Liver (tissue), 9 donors: ENCODE results near the gene HOATZ. TPM values are rescaled to one million over a fixed set of nuclear protein-coding genes. Genes with fewer than 3 reads are reported as not detected.

Experiments
- DNase-seq: peaks from one replicate; pipeline ENCODE4 v3.0.0-alpha.2; 2017; ENCODE audit warnings: low spot score
- H3K27ac ChIP-seq, 2 donors: one replicate each; pipeline ENCODE4 v1.7.0; 2013; ENCODE audit warnings: inconsistent platforms in 2 of 2, low read length in 2 of 2, control low read depth in 1 of 2, low read depth in 1 of 2, mild to moderate bottlenecking in 1 of 2
- H3K27me3 ChIP-seq, 4 donors: one replicate each; pipeline versions ENCODE4 v1.6.1 to v1.7.0; 2013; ENCODE audit warnings: low read length in 3 of 4, inconsistent platforms in 1 of 4, mild to moderate bottlenecking in 1 of 4, moderate library complexity in 1 of 4; ENCODE audit not compliant: control insufficient read depth in 4 of 4, insufficient read depth in 4 of 4
- H3K36me3 ChIP-seq, 4 donors: one replicate each; pipeline versions ENCODE4 v1.6.1 to v1.7.0; 2013; ENCODE audit warnings: low read length in 3 of 4, mild to moderate bottlenecking in 3 of 4, low read depth in 1 of 4, moderate library complexity in 1 of 4; ENCODE audit not compliant: control insufficient read depth in 4 of 4, insufficient read depth in 3 of 4
- H3K4me1 ChIP-seq, 4 donors: one replicate each; pipeline versions ENCODE4 v1.6.1 to v1.7.0; 2013; ENCODE audit warnings: low read length in 3 of 4, mild to moderate bottlenecking in 3 of 4, moderate library complexity in 1 of 4; ENCODE audit not compliant: control insufficient read depth in 4 of 4, insufficient read depth in 4 of 4
- H3K4me3 ChIP-seq, 3 donors: one replicate each; pipeline versions ENCODE4 v1.6.1 to v1.7.0; 2013; ENCODE audit warnings: low read length in 3 of 3, control low read depth in 1 of 3, low read depth in 1 of 3, mild to moderate bottlenecking in 1 of 3
- H3K9ac ChIP-seq, 2 donors: one replicate each; pipeline ENCODE4 v1.7.0; 2013; ENCODE audit warnings: low read length in 2 of 2, mild to moderate bottlenecking in 2 of 2, moderate library complexity in 2 of 2, control low read depth in 1 of 2, low read depth in 1 of 2
- H3K9me3 ChIP-seq, 4 donors: one replicate each; pipeline versions ENCODE4 v1.6.1 to v1.7.0; 2013; ENCODE audit warnings: low read length in 3 of 4; ENCODE audit not compliant: control insufficient read depth in 4 of 4
- EGR1 ChIP-seq, 2 donors: IDR thresholded peaks; 2 replicates each; pipeline ENCODE4 v1.6.1; 2016 to 2018; ENCODE audit warnings: antibody characterized with exemption in 2 of 2, low read depth in 2 of 2
- FOXA1 ChIP-seq: IDR thresholded peaks from 2 replicates; pipeline ENCODE4 v1.6.1; 2016; ENCODE audit warnings: antibody characterized with exemption
- FOXA2 ChIP-seq: IDR thresholded peaks from 2 replicates; pipeline ENCODE4 v1.6.1; 2016; ENCODE audit warnings: antibody characterized with exemption
- GABPA ChIP-seq, 2 donors: IDR thresholded peaks in 1 of 2; conservative IDR thresholded peaks in 1 of 2; 2 replicates each; pipeline ENCODE4 v1.6.1; 2016; ENCODE audit warnings: antibody characterized with exemption in 2 of 2, mild to moderate bottlenecking in 1 of 2, moderate library complexity in 1 of 2
- HNF4A ChIP-seq, 2 donors: conservative IDR thresholded peaks; 2 replicates each; pipeline ENCODE4 v1.6.1; 2016; ENCODE audit warnings: antibody characterized with exemption in 2 of 2, mild to moderate bottlenecking in 2 of 2
- HNF4G ChIP-seq: IDR thresholded peaks from 2 replicates; pipeline ENCODE4 v1.6.1; 2016; ENCODE audit warnings: antibody characterized with exemption
- JUND ChIP-seq, 2 donors: IDR thresholded peaks; 2 replicates each; pipeline ENCODE4 v1.6.1; 2016; ENCODE audit warnings: antibody characterized with exemption in 2 of 2
- NR2F2 ChIP-seq: IDR thresholded peaks from 2 replicates; pipeline ENCODE4 v1.6.1; 2016; ENCODE audit warnings: antibody characterized with exemption
- RAD21 ChIP-seq, 2 donors: IDR thresholded peaks; 2 replicates each; pipeline ENCODE4 v1.6.1; 2016; ENCODE audit warnings: antibody characterized with exemption in 2 of 2, mild to moderate bottlenecking in 2 of 2
- RXRA ChIP-seq, 2 donors: IDR thresholded peaks; 2 replicates each; pipeline ENCODE4 v1.6.1; 2017 to 2018; ENCODE audit warnings: antibody characterized with exemption in 2 of 2, mild to moderate bottlenecking in 1 of 2
- SP1 ChIP-seq: IDR thresholded peaks from 2 replicates; pipeline ENCODE4 v1.6.1; 2018; ENCODE audit warnings: antibody characterized with exemption, mild to moderate bottlenecking
- TAF1 ChIP-seq: conservative IDR thresholded peaks from 2 replicates; pipeline ENCODE4 v1.6.1; 2016; ENCODE audit warnings: antibody characterized with exemption, mild to moderate bottlenecking
- YY1 ChIP-seq: IDR thresholded peaks from 2 replicates; pipeline ENCODE4 v1.6.1; 2016; ENCODE audit warnings: antibody characterized with exemption, mild to moderate bottlenecking
- whole genome bisulfite sequencing: extraction: QIAGEN DNeasy Blood & Tissue Kit; methylation state at CpG from one replicate; pipeline ENCODE4 v1.1.7; 2013; 5-methylcytosine and 5-hydroxymethylcytosine counted together
- polyA plus RNA-seq, 2 donors: library from polyadenylated mRNA; stranded (reverse) in 1 of 2; unstranded in 1 of 2; fragments of 200-250 nt in 1 of 2; fragments of >200 nt in 1 of 2; fragmentation: Nextera tagmentation in 1 of 2; extraction: Ambion mirVana in 1 of 2; gene quantifications; one replicate each; pipeline versions ENCODE4 v1.2.1 to v1.2.3, GENCODE V29; 2013 to 2015
- total RNA-seq, 2 donors: library from RNA; depleted of rRNA; stranded (reverse); fragments of >200 nt; gene quantifications; one replicate each; pipeline ENCODE4 v1.2.3, GENCODE V29; 2014
- TF ChIP-seq, protein P1 (sequence below): IDR thresholded peaks from 2 replicates; pipeline ENCODE4 v1.6.1; 2016; ENCODE audit warnings: antibody characterized with exemption
- TF ChIP-seq, protein P2 (sequence below): IDR thresholded peaks from 2 replicates; pipeline ENCODE4 v1.6.1; 2016; ENCODE audit warnings: antibody characterized with exemption
- TF ChIP-seq, protein P3 (sequence below): fragments of 150-350 bp; IDR thresholded peaks from 2 replicates; pipeline ENCODE4 v1.5.1; 2017; ENCODE audit warnings: improper control_type of control experiment, low read depth, low read length; ENCODE audit not compliant: missing input control
- TF ChIP-seq, protein P4 (sequence below): IDR thresholded peaks from 2 replicates; pipeline ENCODE4 v1.6.1; 2016; ENCODE audit warnings: antibody characterized with exemption
- TF ChIP-seq, protein P5 (sequence below): IDR thresholded peaks from 2 replicates; pipeline ENCODE4 v1.6.1; 2016; ENCODE audit warnings: antibody characterized with exemption, mild to moderate bottlenecking
- donor health status: healthy.
- donor health status: healthy.
- donor health status: healthy.
- donor health status: healthy.
- donor health status: healthy.

Gene HOATZ
- total and polyA plus RNA-seq, 4 donors: not detected

DNA sequence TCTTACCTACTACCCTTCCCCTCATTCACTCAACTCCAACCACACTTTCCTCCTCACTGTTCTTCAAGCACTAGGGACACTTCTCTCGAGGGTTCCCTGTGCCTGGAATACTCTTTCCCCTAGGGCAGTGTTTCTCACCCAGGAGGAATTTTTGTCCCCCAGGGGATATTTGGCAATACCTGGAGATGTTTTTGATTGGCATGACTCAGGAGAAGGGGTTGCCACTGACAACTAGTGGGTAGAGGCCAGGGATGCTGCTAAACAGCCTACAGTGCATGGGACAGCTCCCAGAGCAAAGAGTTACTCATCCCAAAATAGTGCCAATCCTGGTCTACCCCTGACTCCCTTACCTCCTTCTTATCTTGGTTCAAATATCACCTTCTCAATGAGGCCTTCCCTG is 42.4 kb upstream of the HOATZ start:
- TF ChIP-seq RAD21 (IDR thresholded peaks at IDR 0.05) (no peak), RXRA (IDR thresholded peaks at IDR 0.05) (no peak), JUND (IDR thresholded peaks at IDR 0.05) (no peak), HNF4G (no peak), EGR1 (IDR thresholded peaks at IDR 0.05; ENCODE audit: low read depth in 2 of 2) (no peak), NR2F2 (no peak), YY1 (no peak), FOXA1 (no peak), HNF4A (conservative IDR thresholded peaks at IDR 0.05) (no peak), FOXA2 (no peak), TAF1 (no peak), GABPA (IDR thresholded peaks at IDR 0.05 in 1 of 2, conservative IDR thresholded peaks at IDR 0.05 in 1 of 2) (no peak), SP1 (no peak)
- TF ChIP-seq, protein P1, sequence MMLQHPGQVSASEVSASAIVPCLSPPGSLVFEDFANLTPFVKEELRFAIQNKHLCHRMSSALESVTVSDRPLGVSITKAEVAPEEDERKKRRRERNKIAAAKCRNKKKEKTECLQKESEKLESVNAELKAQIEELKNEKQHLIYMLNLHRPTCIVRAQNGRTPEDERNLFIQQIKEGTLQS: no peak
- TF ChIP-seq, protein P2, sequence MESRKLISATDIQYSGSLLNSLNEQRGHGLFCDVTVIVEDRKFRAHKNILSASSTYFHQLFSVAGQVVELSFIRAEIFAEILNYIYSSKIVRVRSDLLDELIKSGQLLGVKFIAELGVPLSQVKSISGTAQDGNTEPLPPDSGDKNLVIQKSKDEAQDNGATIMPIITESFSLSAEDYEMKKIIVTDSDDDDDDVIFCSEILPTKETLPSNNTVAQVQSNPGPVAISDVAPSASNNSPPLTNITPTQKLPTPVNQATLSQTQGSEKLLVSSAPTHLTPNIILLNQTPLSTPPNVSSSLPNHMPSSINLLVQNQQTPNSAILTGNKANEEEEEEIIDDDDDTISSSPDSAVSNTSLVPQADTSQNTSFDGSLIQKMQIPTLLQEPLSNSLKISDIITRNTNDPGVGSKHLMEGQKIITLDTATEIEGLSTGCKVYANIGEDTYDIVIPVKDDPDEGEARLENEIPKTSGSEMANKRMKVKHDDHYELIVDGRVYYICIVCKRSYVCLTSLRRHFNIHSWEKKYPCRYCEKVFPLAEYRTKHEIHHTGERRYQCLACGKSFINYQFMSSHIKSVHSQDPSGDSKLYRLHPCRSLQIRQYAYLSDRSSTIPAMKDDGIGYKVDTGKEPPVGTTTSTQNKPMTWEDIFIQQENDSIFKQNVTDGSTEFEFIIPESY: no peak
- TF ChIP-seq, protein P3, sequence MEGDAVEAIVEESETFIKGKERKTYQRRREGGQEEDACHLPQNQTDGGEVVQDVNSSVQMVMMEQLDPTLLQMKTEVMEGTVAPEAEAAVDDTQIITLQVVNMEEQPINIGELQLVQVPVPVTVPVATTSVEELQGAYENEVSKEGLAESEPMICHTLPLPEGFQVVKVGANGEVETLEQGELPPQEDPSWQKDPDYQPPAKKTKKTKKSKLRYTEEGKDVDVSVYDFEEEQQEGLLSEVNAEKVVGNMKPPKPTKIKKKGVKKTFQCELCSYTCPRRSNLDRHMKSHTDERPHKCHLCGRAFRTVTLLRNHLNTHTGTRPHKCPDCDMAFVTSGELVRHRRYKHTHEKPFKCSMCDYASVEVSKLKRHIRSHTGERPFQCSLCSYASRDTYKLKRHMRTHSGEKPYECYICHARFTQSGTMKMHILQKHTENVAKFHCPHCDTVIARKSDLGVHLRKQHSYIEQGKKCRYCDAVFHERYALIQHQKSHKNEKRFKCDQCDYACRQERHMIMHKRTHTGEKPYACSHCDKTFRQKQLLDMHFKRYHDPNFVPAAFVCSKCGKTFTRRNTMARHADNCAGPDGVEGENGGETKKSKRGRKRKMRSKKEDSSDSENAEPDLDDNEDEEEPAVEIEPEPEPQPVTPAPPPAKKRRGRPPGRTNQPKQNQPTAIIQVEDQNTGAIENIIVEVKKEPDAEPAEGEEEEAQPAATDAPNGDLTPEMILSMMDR: no peak
- TF ChIP-seq, protein P4, sequence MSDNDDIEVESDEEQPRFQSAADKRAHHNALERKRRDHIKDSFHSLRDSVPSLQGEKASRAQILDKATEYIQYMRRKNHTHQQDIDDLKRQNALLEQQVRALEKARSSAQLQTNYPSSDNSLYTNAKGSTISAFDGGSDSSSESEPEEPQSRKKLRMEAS: no peak
- TF ChIP-seq, protein P5, sequence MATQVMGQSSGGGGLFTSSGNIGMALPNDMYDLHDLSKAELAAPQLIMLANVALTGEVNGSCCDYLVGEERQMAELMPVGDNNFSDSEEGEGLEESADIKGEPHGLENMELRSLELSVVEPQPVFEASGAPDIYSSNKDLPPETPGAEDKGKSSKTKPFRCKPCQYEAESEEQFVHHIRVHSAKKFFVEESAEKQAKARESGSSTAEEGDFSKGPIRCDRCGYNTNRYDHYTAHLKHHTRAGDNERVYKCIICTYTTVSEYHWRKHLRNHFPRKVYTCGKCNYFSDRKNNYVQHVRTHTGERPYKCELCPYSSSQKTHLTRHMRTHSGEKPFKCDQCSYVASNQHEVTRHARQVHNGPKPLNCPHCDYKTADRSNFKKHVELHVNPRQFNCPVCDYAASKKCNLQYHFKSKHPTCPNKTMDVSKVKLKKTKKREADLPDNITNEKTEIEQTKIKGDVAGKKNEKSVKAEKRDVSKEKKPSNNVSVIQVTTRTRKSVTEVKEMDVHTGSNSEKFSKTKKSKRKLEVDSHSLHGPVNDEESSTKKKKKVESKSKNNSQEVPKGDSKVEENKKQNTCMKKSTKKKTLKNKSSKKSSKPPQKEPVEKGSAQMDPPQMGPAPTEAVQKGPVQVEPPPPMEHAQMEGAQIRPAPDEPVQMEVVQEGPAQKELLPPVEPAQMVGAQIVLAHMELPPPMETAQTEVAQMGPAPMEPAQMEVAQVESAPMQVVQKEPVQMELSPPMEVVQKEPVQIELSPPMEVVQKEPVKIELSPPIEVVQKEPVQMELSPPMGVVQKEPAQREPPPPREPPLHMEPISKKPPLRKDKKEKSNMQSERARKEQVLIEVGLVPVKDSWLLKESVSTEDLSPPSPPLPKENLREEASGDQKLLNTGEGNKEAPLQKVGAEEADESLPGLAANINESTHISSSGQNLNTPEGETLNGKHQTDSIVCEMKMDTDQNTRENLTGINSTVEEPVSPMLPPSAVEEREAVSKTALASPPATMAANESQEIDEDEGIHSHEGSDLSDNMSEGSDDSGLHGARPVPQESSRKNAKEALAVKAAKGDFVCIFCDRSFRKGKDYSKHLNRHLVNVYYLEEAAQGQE: no peak
- 98% methylated on average over 1 of the region's 1 CpG for WGBS

More for the DNA sequence above, 42.4 kb upstream of the HOATZ start:
- no peak for DNase-seq
- H3K27me3 ChIP-seq: no peaks in the 10 kb centered on the region
- H3K4me1 ChIP-seq: no peaks in the 10 kb centered on the region
- H3K36me3 ChIP-seq: no peaks in the 10 kb centered on the region
- no peak overlapping the region for H3K9ac ChIP-seq
- no peak overlapping the region for H3K4me3 ChIP-seq
- H3K27ac ChIP-seq: no peak overlapping the region
- H3K9me3 ChIP-seq: no peaks in the 10 kb centered on the region
